HepG2 (cell line): ENCODE results near the gene CIAO3. TPM values are rescaled to one million over a fixed set of nuclear protein-coding genes. Genes with fewer than 3 reads are reported as not detected.
A peak's percentile ranks its signal among the peaks of the same experiment; 100 is the strongest.

Experiments used
- AGO1 ChIP-seq: fragments of 200-400 bp; formaldehyde crosslinking; IDR thresholded peaks from 2 replicates; pipeline ENCODE4 v1.6.1; 2017; ENCODE audit warnings: mild to moderate bottlenecking, low read depth, low read length, moderate library complexity; ENCODE audit not compliant: poor library complexity, severe bottlenecking
- BCL6 ChIP-seq: IDR thresholded peaks from 2 replicates; pipeline ENCODE4 v1.6.1; 2016; ENCODE audit warnings: missing genetic modification reagents, missing compliant biosample characterization
- BORCS8-MEF2B ChIP-seq: sonication (generic); formaldehyde crosslinking; IDR thresholded peaks from 2 replicates; pipeline ENCODE4 v1.8.0; 2022; ENCODE audit warnings: mild to moderate bottlenecking, missing genetic modification reagents
- GABPA ChIP-seq, 2 experiments: IDR thresholded peaks; 2 replicates each; pipeline ENCODE4 v1.6.1; 2011 to 2016; ENCODE audit warnings: low read depth in 2 of 2, low read length in 1 of 2, missing biosample characterization in 1 of 2, missing genetic modification characterization in 1 of 2
- GFI1 ChIP-seq: sonication (generic); formaldehyde crosslinking; IDR thresholded peaks from 2 replicates; pipeline ENCODE4 v1.5.0; 2020; ENCODE audit warnings: missing genetic modification reagents, mild to moderate bottlenecking, borderline replicate concordance
- HNRNPLL ChIP-seq: fragments of 200-400 bp; formaldehyde crosslinking; IDR thresholded peaks from 2 replicates; pipeline ENCODE4 v1.6.1; 2017; ENCODE audit warnings: mild to moderate bottlenecking, low read depth, low read length; ENCODE audit not compliant: poor library complexity, severe bottlenecking
- HOXA3 ChIP-seq: sonication (generic); formaldehyde crosslinking; IDR thresholded peaks from 2 replicates; pipeline ENCODE4 v1.5.0; 2020; ENCODE audit warnings: missing genetic modification reagents
- KDM2A ChIP-seq: sonication (generic); formaldehyde crosslinking; IDR thresholded peaks from 2 replicates; pipeline ENCODE4 v1.4.0; 2020; ENCODE audit warnings: low read depth, missing genetic modification reagents, borderline replicate concordance
- MZF1 ChIP-seq: sonication (generic); formaldehyde crosslinking; IDR thresholded peaks from 2 replicates; pipeline ENCODE4 v1.8.1; 2023; ENCODE audit warnings: mild to moderate bottlenecking, missing genetic modification reagents, borderline replicate concordance
- NR2C2 ChIP-seq: sonication (generic); formaldehyde crosslinking; IDR thresholded peaks from 2 replicates; pipeline ENCODE4 v1.4.0; 2020; ENCODE audit warnings: missing genetic modification reagents, mild to moderate bottlenecking, moderate library complexity, borderline replicate concordance
- REPIN1 ChIP-seq: sonication (generic); formaldehyde crosslinking; IDR thresholded peaks from 2 replicates; pipeline ENCODE4 v1.8.0; 2022; ENCODE audit warnings: missing genetic modification reagents, low read depth, mild to moderate bottlenecking, borderline replicate concordance
- SAP130 ChIP-seq: IDR thresholded peaks from 2 replicates; pipeline ENCODE4 v1.6.1; 2016; ENCODE audit warnings: low read depth
- SOX5 ChIP-seq: IDR thresholded peaks from 2 replicates; pipeline ENCODE4 v1.6.1; 2016; ENCODE audit warnings: borderline replicate concordance
- SP140L ChIP-seq: sonication (generic); formaldehyde crosslinking; IDR thresholded peaks from 2 replicates; pipeline ENCODE4 v1.4.0; 2020; ENCODE audit warnings: missing genetic modification reagents, borderline replicate concordance
- TARDBP ChIP-seq: sonication (generic); formaldehyde crosslinking; IDR thresholded peaks from 2 replicates; pipeline ENCODE4 v1.8.0; 2022; ENCODE audit warnings: mild to moderate bottlenecking, missing genetic modification reagents
- YEATS4 ChIP-seq: sonication (generic); formaldehyde crosslinking; IDR thresholded peaks from 2 replicates; pipeline ENCODE4 v1.4.0; 2020; ENCODE audit warnings: missing genetic modification reagents, borderline replicate concordance
- ZFP36L1 ChIP-seq: sonication (generic); formaldehyde crosslinking; IDR thresholded peaks from 2 replicates; pipeline ENCODE4 v1.8.0; 2022; ENCODE audit warnings: mild to moderate bottlenecking, missing genetic modification reagents, moderate library complexity
- ZNF619 ChIP-seq: sonication (generic); formaldehyde crosslinking; IDR thresholded peaks from 2 replicates; pipeline ENCODE4 v1.4.0; 2020; ENCODE audit warnings: mild to moderate bottlenecking, missing genetic modification reagents
- ZNF652 ChIP-seq: IDR thresholded peaks from 2 replicates; pipeline ENCODE4 v1.6.1; 2016; ENCODE audit warnings: low read depth, borderline replicate concordance
- ZNF792 ChIP-seq: IDR thresholded peaks from 2 replicates; pipeline ENCODE4 v1.6.1; 2016
- polyA plus RNA-seq, 8 experiments: library from polyadenylated mRNA; depleted of rRNA in 3 of 8; stranded (reverse) in 7 of 8; unstranded in 1 of 8; fragments of >200 nt; fragmentation: Illumina TruSeq in 4 of 8; extraction: Trizol in 4 of 8; gene quantifications; 2 replicates each; pipeline versions ENCODE4 v1.2.1 to v1.2.3, GENCODE V29; 2011 to 2016; ENCODE audit warnings: low read depth in 4 of 8, missing spikeins in 1 of 8, mixed read lengths in 1 of 8; ENCODE audit not compliant: insufficient read depth in 1 of 8
- total RNA-seq, 5 experiments: library from RNA; depleted of rRNA; stranded (reverse); fragments of >200 nt; fragmentation: Illumina TruSeq; extraction: Trizol; gene quantifications; 2 replicates each; pipeline ENCODE4 v1.2.3, GENCODE V29; 2016; ENCODE audit warnings: low read depth in 1 of 5
- TF ChIP-seq, protein P1 (sequence below): sonication (generic); formaldehyde crosslinking; conservative IDR thresholded peaks from 2 replicates; pipeline ENCODE4 v1.8.0; 2022; ENCODE audit warnings: missing genetic modification reagents
- TF ChIP-seq, protein P2 (sequence below): sonication (generic); formaldehyde crosslinking; IDR thresholded peaks from 2 replicates; pipeline ENCODE4 v1.8.0; 2022; ENCODE audit warnings: mild to moderate bottlenecking, missing genetic modification reagents; ENCODE audit not compliant: insufficient replicate concordance
- TF ChIP-seq, protein P3 (sequence below): sonication (generic); formaldehyde crosslinking; IDR thresholded peaks from 2 replicates; pipeline ENCODE4 v1.4.0; 2020; ENCODE audit warnings: missing genetic modification reagents, borderline replicate concordance

Gene CIAO3
- total and polyA plus RNA-seq, 2 of the 13 experiments (the other 11 are each of a cell fraction or from before 2014, with no cell fraction given): 21.7 to 25.0 TPM

DNA sequence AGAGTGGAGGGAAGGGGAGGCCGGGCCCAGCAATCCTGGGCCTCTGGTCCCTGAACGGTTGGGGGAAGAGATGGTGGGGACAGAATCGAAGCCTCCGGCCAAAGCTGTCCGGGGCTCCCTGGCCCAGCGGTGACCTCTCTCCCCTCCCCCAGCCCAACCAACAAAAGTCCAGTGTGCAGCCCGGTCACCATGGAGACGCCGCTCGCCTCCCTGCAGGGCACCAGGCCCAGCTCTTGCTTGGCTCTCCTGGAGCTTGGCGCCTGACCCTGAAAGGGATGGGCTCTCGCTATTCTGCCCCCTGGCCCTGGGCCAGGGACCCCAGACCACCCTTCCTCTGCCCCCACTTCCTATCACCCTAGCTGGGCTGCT, 24.6 kb downstream of the CIAO3 start (continued):
- TF ChIP-seq GFI1 (CRISPR knock-in tag) (no peak), YEATS4 (CRISPR knock-in tag) (no peak), GABPA (IDR thresholded peaks at IDR 0.05; ENCODE audit: low read depth, low read length) (no peak), GABPA (CRISPR knock-in tag; IDR thresholded peaks at IDR 0.05; ENCODE audit: low read depth) (no peak), SP140L (no peak), AGO1 (no peak), BORCS8-MEF2B (CRISPR knock-in tag) (no peak), HOXA3 (no peak), REPIN1 (CRISPR knock-in tag) (0 out of 2 replicates have a peak, but pooled peaks have one; percentile 2), MZF1 (CRISPR knock-in tag) (no peak), ZNF652 (no peak), ZFP36L1 (no peak), NR2C2 (CRISPR knock-in tag) (peak; percentile 54), HNRNPLL (peak; percentile 27), TARDBP (CRISPR knock-in tag) (no peak), SAP130 (CRISPR knock-in tag) (peak; percentile 58; the same call in 1 of the 2 replicates), BCL6 (CRISPR knock-in tag) (0 out of 2 replicates have a peak, but pooled peaks have one; percentile 10), SOX5 (CRISPR knock-in tag) (no peak), ZNF619 (CRISPR knock-in tag) (no peak), ZNF792 (CRISPR knock-in tag) (no peak), KDM2A (CRISPR knock-in tag) (peak; percentile 65; the same call in 1 of the 2 replicates)
- TF ChIP-seq, protein P1, sequence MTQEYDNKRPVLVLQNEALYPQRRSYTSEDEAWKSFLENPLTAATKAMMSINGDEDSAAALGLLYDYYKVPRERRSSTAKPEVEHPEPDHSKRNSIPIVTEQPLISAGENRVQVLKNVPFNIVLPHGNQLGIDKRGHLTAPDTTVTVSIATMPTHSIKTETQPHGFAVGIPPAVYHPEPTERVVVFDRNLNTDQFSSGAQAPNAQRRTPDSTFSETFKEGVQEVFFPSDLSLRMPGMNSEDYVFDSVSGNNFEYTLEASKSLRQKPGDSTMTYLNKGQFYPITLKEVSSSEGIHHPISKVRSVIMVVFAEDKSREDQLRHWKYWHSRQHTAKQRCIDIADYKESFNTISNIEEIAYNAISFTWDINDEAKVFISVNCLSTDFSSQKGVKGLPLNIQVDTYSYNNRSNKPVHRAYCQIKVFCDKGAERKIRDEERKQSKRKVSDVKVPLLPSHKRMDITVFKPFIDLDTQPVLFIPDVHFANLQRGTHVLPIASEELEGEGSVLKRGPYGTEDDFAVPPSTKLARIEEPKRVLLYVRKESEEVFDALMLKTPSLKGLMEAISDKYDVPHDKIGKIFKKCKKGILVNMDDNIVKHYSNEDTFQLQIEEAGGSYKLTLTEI: no peak
- TF ChIP-seq, protein P2, sequence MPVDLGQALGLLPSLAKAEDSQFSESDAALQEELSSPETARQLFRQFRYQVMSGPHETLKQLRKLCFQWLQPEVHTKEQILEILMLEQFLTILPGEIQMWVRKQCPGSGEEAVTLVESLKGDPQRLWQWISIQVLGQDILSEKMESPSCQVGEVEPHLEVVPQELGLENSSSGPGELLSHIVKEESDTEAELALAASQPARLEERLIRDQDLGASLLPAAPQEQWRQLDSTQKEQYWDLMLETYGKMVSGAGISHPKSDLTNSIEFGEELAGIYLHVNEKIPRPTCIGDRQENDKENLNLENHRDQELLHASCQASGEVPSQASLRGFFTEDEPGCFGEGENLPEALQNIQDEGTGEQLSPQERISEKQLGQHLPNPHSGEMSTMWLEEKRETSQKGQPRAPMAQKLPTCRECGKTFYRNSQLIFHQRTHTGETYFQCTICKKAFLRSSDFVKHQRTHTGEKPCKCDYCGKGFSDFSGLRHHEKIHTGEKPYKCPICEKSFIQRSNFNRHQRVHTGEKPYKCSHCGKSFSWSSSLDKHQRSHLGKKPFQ (CRISPR knock-in tag): no peak
- TF ChIP-seq, protein P3, sequence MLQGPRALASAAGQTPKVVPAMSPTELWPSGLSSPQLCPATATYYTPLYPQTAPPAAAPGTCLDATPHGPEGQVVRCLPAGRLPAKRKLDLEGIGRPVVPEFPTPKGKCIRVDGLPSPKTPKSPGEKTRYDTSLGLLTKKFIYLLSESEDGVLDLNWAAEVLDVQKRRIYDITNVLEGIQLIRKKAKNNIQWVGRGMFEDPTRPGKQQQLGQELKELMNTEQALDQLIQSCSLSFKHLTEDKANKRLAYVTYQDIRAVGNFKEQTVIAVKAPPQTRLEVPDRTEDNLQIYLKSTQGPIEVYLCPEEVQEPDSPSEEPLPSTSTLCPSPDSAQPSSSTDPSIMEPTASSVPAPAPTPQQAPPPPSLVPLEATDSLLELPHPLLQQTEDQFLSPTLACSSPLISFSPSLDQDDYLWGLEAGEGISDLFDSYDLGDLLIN (CRISPR knock-in tag): no peak
